DND-41 (cell line): ENCODE results near the gene AKAP3.

ENCODE experiments used
- ATAC-seq: fragments of 200-7000 bp; cut with Tn5 transposase; 3 replicates; pipeline ENCODE4 v1.9.1; 2021; ENCODE audit warnings: low read depth; ENCODE audit not compliant: insufficient read depth
- DNase-seq: peaks from one replicate; pipeline ENCODE4 v3.0.0-alpha.2; 2020
- H2AFZ ChIP-seq: 2 replicates; pipeline ENCODE4 v1.6.0; 2012; ENCODE audit warnings: low read depth, low read length
- H3K27ac ChIP-seq: 2 replicates; pipeline ENCODE4 v1.5.1; 2012; ENCODE audit warnings: low read length, inconsistent platforms
- H3K27me3 ChIP-seq: fragments of 200-600 bp; sonication (generic); 2 replicates; pipeline ENCODE4 v1.6.0; 2012; ENCODE audit warnings: low read length, mild to moderate bottlenecking, inconsistent platforms; ENCODE audit not compliant: insufficient read depth, poor library complexity
- H3K36me3 ChIP-seq: 2 replicates; pipeline ENCODE4 v1.5.1; 2012; ENCODE audit warnings: low read length, inconsistent platforms; ENCODE audit not compliant: insufficient read depth
- H3K4me1 ChIP-seq: 2 replicates; pipeline ENCODE4 v1.5.1; 2012; ENCODE audit warnings: mild to moderate bottlenecking, low read length; ENCODE audit not compliant: insufficient read depth
- H3K4me2 ChIP-seq: 2 replicates; pipeline ENCODE4 v1.6.0; 2012; ENCODE audit warnings: mild to moderate bottlenecking, moderate library complexity, low read length, inconsistent platforms; ENCODE audit not compliant: insufficient read depth
- H3K4me3 ChIP-seq, 2 experiments: fragments of 200-600 bp in 1 of 2; shearing (Covaris generic) in 1 of 2; 2 replicates each; pipeline ENCODE4 v1.5.1; 2012 to 2016; ENCODE audit warnings: inconsistent platforms in 2 of 2, low read length in 2 of 2, mild to moderate bottlenecking in 2 of 2, low read depth in 1 of 2, moderate library complexity in 1 of 2
- H3K79me2 ChIP-seq: 2 replicates; pipeline ENCODE4 v1.6.0; 2012; ENCODE audit warnings: low read length, inconsistent platforms; ENCODE audit not compliant: insufficient read depth
- H3K9ac ChIP-seq: 2 replicates; pipeline ENCODE4 v1.6.0; 2012; ENCODE audit warnings: low read depth, mild to moderate bottlenecking, inconsistent platforms, low read length, moderate library complexity
- H3K9me3 ChIP-seq: 2 replicates; pipeline ENCODE4 v1.5.1; 2012; ENCODE audit warnings: low read length, moderate library complexity, mild to moderate bottlenecking, inconsistent platforms; ENCODE audit not compliant: insufficient read depth, severe bottlenecking
- H4K20me1 ChIP-seq: 2 replicates; pipeline ENCODE4 v1.6.0; 2012; ENCODE audit warnings: low read length; ENCODE audit not compliant: insufficient read depth
- CTCF ChIP-seq: IDR thresholded peaks from 2 replicates; pipeline ENCODE4 v1.5.1; 2012; ENCODE audit warnings: borderline replicate concordance, low read length, moderate library complexity, mild to moderate bottlenecking; ENCODE audit not compliant: poor library complexity, severe bottlenecking; ENCODE audit errors: extremely low read depth
- EZH2 ChIP-seq: IDR thresholded peaks from 3 replicates; pipeline ENCODE4 v1.6.1; 2012; ENCODE audit warnings: borderline replicate concordance, low read depth, mild to moderate bottlenecking, moderate library complexity, low read length, inconsistent platforms; ENCODE audit not compliant: severe bottlenecking

Gene AKAP3

GRCh38 chr12:4579305-4580102 is 69.3 kb downstream of the AKAP3 start:
- no peak overlapping the region for H3K4me3 ChIP-seq
- TF ChIP-seq EZH2, result no peak
- no peak for TF ChIP-seq CTCF
- no peak overlapping the region for H2AFZ ChIP-seq
- H3K27ac ChIP-seq, result no peak overlapping the region
- no peaks in the 10 kb centered on the region for H3K27me3 ChIP-seq
- H3K9ac ChIP-seq, result no peak overlapping the region
- H3K79me2 ChIP-seq, result no peaks in the 10 kb centered on the region
- no peak for ATAC-seq
- no peaks in the 10 kb centered on the region for H3K4me1 ChIP-seq
- no peaks in the 10 kb centered on the region for H3K9me3 ChIP-seq
- DNase-seq, result no peak
- H3K36me3 ChIP-seq, result no peaks in the 10 kb centered on the region
- no peaks in the 10 kb centered on the region for H4K20me1 ChIP-seq
- H3K4me2 ChIP-seq, result no peak overlapping the region

DNA sequence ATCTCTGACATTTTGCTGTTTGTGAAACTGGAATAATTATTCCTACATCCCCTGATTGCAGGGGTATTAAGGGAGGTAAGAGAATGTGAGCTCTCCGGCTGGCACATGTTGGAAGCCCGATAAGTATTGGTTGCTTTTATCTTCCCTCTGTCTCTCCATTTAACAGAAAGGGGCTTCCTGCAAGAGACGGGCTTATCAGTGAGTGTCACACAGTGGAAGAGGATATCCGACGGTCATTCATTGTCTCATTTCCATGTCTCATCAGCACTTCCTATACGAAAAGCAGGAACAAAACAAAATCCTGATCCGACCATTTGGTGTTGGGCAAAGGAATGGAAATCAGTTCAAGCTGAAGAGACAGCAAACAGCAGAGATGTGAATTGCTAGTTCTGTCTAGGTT is 76.2 kb downstream of the AKAP3 start:
- Histone ChIP-seq H4K20me1 (no peaks in the 10 kb centered on the region), H2AFZ (no peak overlapping the region), H3K4me1 (no peaks in the 10 kb centered on the region), H3K9ac (no peak overlapping the region), H3K27ac (no peak overlapping the region), H3K27me3 (no peaks in the 10 kb centered on the region), H3K36me3 (peaks cover 18% of the 10 kb centered on the region), H3K4me3 (no peak overlapping the region), H3K9me3 (no peaks in the 10 kb centered on the region), H3K79me2 (no peaks in the 10 kb centered on the region), H3K4me2 (no peak overlapping the region)
- no peak for DNase-seq
- no peak for ATAC-seq
- TF ChIP-seq CTCF (no peak), EZH2 (no peak)

GRCh38 chr12:4569261-4569660 is 79.6 kb downstream of the AKAP3 start:
- H3K27ac ChIP-seq, result no peak overlapping the region
- no peaks in the 10 kb centered on the region for H3K79me2 ChIP-seq
- H4K20me1 ChIP-seq, result no peaks in the 10 kb centered on the region
- H2AFZ ChIP-seq, result no peak overlapping the region
- TF ChIP-seq CTCF, result no peak
- no peak for TF ChIP-seq EZH2
- H3K4me3 ChIP-seq, result no peak overlapping the region
- H3K4me2 ChIP-seq, result no peak overlapping the region
- H3K9me3 ChIP-seq, result no peaks in the 10 kb centered on the region
- no peaks in the 10 kb centered on the region for H3K4me1 ChIP-seq
- H3K27me3 ChIP-seq, result no peaks in the 10 kb centered on the region
- no peak overlapping the region for H3K9ac ChIP-seq
- peaks cover 28% of the 10 kb centered on the region for H3K36me3 ChIP-seq
- DNase-seq (no peak), ATAC-seq (no peak)
